Upper lobe of left lung (tissue), 6 donors: Measurements from ENCODE around the gene WT1. TPM values are rescaled to one million over a fixed set of nuclear protein-coding genes. Genes with fewer than 3 reads are reported as not detected.

ENCODE experiments used
- ATAC-seq, 2 donors: fragments of 200-7000 bp; cut with Tn5 transposase; one replicate each; pipeline ENCODE4 v1.9.1; 2022; ENCODE audit warnings: mild to moderate bottlenecking in 2 of 2, moderate library complexity in 2 of 2; ENCODE audit not compliant: low FRiP score in 2 of 2
- DNase-seq, 2 donors: peaks; one replicate each; pipeline ENCODE4 v3.0.0-alpha.2; 2019 to 2020
- H3K27ac ChIP-seq, 4 donors: fragments of 200-600 bp; sonication (generic); one replicate each; pipeline ENCODE4 v1.5.1; 2016 to 2019
- H3K27me3 ChIP-seq, 4 donors: fragments of 200-600 bp; sonication (generic); one replicate each; pipeline ENCODE4 v1.5.1; 2017 to 2019
- H3K36me3 ChIP-seq, 4 donors: fragments of 200-600 bp; sonication (generic); one replicate each; pipeline ENCODE4 v1.5.1; 2016 to 2019
- H3K4me1 ChIP-seq, 4 donors: fragments of 200-600 bp; sonication (generic); one replicate each; pipeline ENCODE4 v1.5.1; 2018 to 2019
- H3K4me3 ChIP-seq, 4 donors: fragments of 200-600 bp; sonication (generic); one replicate each; pipeline ENCODE4 v1.5.1; 2017 to 2019; ENCODE audit warnings: mild to moderate bottlenecking in 2 of 4, moderate library complexity in 1 of 4
- H3K9me3 ChIP-seq, 4 donors: fragments of 200-600 bp; sonication (generic); one replicate each; pipeline ENCODE4 v1.5.1; 2018 to 2019
- EP300 ChIP-seq, 4 donors: sonication (generic); formaldehyde crosslinking; IDR thresholded peaks; one replicate each; pipeline ENCODE4 v1.5.1; 2017; ENCODE audit warnings: antibody characterized with exemption in 4 of 4, control low read depth in 2 of 4
- POLR2A ChIP-seq, 4 donors: fragments of 450-650 bp; IDR thresholded peaks; one replicate each; pipeline ENCODE4 v1.5.1; 2016 to 2017; ENCODE audit warnings: antibody characterized with exemption in 4 of 4, mild to moderate bottlenecking in 2 of 4
- POLR2AphosphoS5 ChIP-seq, 2 donors: sonication (generic); formaldehyde crosslinking; IDR thresholded peaks; one replicate each; pipeline ENCODE4 v1.5.1; 2017; ENCODE audit warnings: antibody characterized with exemption in 2 of 2
- whole genome bisulfite sequencing, 2 donors: methylation state at CpG; one replicate each; pipeline ENCODE4 v1.1.5; 2017 to 2018; 5-methylcytosine and 5-hydroxymethylcytosine counted together
- total RNA-seq, 6 donors: library from RNA; depleted of rRNA in 4 of 6; stranded (reverse); fragments of >200 nt in 4 of 6; gene quantifications; one replicate each; pipeline versions ENCODE4 v1.1.0 to v1.2.1, GENCODE V29; 2016 to 2021
- TF ChIP-seq, protein P1 (sequence below), 6 experiments: fragments of 450-650 bp in 4 of 6; fragments of 200-600 bp in 2 of 6; sonication (generic) in 2 of 6; IDR thresholded peaks; one replicate each; pipeline ENCODE4 v1.5.1; 2016 to 2019; ENCODE audit warnings: antibody characterized with exemption in 6 of 6
- donor health status: DM: no; HTN: no; CAD: no; lungs with moderate emphysema.
- donor health status: DM: no; HTN: yes; CAD: no; lungs with severe emphysema.

WT1 gene
- total RNA-seq, 6 donors from 2014 or later: 0.77 to 1.1 TPM; not detected in 4

DNA sequence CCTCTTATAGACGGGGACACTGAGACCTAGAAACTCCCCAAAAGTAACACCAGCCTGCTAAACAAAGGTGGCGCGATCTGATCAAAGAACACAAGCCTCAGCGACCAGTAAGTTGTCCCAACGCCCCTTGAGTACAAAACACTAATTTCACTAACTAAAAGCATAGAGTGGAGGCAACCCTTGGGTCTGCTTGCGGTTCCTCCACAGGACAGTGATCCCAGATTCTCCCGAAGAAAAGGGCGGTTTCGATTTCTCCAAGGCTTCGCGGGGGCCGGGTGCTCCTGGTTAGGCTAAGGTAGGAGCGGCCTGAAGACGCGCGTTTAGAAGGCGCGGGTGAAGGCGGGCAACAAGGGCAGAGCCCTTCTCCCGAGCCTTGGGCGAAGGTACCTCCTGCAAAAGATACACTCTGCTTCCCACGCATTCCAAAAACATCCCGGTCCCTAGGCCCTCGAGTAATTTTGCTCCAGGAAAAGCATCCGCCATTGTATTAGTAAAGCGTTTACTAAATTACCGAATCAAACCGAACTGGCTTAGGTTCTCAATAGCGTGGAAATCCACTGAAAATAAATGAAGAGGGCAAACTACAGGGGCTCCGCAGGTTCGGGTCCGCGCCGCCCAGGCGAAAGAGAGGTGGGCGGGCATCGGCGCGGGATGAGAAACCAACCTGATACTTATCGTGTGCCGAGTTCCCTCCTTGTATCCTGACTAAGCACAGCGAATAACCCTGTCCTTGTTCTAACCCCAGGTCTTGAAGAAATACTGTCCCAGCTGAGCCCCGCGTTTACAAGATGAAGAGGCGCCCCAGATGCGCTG lies 2.0 kb downstream of the WT1 start:
- peak overlapping the region in 3 of 4 donors; percentile 17 to 39 (median 22) for H3K4me3 ChIP-seq
- DNase-seq: peak in 1 of 2 donors; percentile 61
- no peaks in the 10 kb centered on the region for H3K36me3 ChIP-seq
- no peak overlapping the region for H3K27ac ChIP-seq
- no peaks in the 10 kb centered on the region for H3K9me3 ChIP-seq
- TF ChIP-seq, protein P1, sequence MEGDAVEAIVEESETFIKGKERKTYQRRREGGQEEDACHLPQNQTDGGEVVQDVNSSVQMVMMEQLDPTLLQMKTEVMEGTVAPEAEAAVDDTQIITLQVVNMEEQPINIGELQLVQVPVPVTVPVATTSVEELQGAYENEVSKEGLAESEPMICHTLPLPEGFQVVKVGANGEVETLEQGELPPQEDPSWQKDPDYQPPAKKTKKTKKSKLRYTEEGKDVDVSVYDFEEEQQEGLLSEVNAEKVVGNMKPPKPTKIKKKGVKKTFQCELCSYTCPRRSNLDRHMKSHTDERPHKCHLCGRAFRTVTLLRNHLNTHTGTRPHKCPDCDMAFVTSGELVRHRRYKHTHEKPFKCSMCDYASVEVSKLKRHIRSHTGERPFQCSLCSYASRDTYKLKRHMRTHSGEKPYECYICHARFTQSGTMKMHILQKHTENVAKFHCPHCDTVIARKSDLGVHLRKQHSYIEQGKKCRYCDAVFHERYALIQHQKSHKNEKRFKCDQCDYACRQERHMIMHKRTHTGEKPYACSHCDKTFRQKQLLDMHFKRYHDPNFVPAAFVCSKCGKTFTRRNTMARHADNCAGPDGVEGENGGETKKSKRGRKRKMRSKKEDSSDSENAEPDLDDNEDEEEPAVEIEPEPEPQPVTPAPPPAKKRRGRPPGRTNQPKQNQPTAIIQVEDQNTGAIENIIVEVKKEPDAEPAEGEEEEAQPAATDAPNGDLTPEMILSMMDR (IDR thresholded peaks at IDR 0.05): no peak
- no peak for TF ChIP-seq EP300 (IDR thresholded peaks at IDR 0.05)
- TF ChIP-seq POLR2A (IDR thresholded peaks at IDR 0.05): no peak
- no peak for TF ChIP-seq POLR2AphosphoS5 (IDR thresholded peaks at IDR 0.05)
- peaks cover 0 to 74% (median 38%) of the 10 kb centered on the region in 4 donors for H3K27me3 ChIP-seq
- no peak for ATAC-seq
- H3K4me1 ChIP-seq: peaks cover 30 to 67% (median 31%) of the 10 kb centered on the region in 4 donors
- WGBS, 2 donors: 5 to 11% methylated on average over 30 to 42 of the region's 46 CpGs

DNA sequence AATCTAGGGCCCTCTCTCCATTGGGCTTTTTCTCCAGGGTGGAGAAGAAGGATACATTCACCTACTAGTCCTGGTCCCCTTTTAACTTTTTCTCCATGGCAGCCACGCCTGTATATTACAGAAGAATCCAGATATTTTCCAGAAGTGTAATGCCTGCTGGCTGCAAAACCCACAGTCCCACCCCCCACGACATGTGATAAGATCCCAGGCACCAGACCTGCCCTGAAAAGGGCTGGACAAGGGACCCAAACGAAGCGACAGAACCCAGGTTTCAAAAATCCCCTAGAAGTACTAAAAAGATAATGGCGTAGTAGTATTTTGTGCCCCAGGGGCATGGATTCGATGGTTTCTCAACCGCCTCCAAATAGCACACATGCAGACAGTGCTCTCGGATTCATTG lies 2.8 kb downstream of the WT1 start:
- H3K27ac ChIP-seq: no peak overlapping the region
- ATAC-seq (no peak), DNase-seq (no peak)
- H3K9me3 ChIP-seq: no peaks in the 10 kb centered on the region
- TF ChIP-seq, protein P1 (IDR thresholded peaks at IDR 0.05): no peak
- TF ChIP-seq POLR2A (IDR thresholded peaks at IDR 0.05): no peak
- TF ChIP-seq POLR2AphosphoS5 (IDR thresholded peaks at IDR 0.05): no peak
- no peak for TF ChIP-seq EP300 (IDR thresholded peaks at IDR 0.05)
- 27 to 29% methylated on average over 7 to 8 of the region's 8 CpGs for WGBS, 2 donors
- H3K4me1 ChIP-seq: peaks cover 30 to 68% (median 31%) of the 10 kb centered on the region in 4 donors
- H3K36me3 ChIP-seq: no peaks in the 10 kb centered on the region
- peak overlapping the region in 1 of 4 donors; percentile 39 for H3K4me3 ChIP-seq
- peaks cover 0 to 74% (median 36%) of the 10 kb centered on the region in 4 donors for H3K27me3 ChIP-seq

DNA sequence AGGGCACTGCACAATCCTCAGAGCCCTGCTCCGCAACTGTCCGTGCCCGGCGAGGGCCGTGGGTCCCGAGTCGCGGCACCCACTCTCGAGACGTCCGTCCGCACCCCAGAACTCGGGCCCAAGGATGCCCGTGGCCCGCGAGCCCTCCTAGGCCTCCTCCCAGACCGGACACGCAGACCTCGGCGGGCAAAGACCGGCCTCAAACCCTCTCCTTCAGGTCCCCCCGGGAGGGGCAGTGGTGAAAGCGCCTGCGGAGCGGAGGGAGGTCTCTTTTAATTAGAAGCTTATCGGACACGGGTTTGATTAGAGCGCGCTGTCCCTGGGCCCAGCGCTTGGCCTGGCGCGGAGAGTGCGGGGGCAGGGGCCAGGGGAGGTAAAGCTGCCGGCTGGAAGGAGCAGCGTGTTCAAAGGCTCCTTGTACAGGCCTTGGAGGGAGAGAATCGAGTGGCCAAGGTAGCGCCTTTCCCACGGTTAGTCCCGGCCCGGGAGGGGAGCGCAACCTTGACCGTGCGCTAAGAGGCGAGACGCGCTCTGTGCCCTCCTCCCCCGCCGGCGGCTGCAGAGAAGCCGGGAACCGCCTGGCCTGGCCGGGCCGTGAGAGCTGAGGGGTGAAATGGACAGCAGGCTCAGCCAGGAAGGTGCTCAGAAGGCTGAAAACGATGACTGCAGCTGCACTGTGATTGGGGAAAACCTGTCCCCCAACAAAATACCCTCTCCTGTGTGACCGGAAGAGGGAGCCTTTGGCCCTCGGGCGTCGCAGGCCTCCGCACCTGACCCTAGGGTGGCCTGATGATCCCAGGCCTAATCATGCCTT lies 4.6 kb downstream of the WT1 start:
- Histone ChIP-seq H3K4me3 (no peak overlapping the region), H3K9me3 (no peaks in the 10 kb centered on the region), H3K27ac (no peak overlapping the region), H3K36me3 (no peaks in the 10 kb centered on the region), H3K4me1 (peaks cover 25 to 66% (median 31%) of the 10 kb centered on the region in 4 donors), H3K27me3 (peaks cover 0 to 77% (median 35%) of the 10 kb centered on the region in 4 donors)
- 9 to 21% methylated on average over 35 to 53 of the region's 59 CpGs for WGBS, 2 donors
- TF ChIP-seq POLR2AphosphoS5 (IDR thresholded peaks at IDR 0.05) (no peak), POLR2A (IDR thresholded peaks at IDR 0.05) (no peak), EP300 (IDR thresholded peaks at IDR 0.05) (no peak)
- TF ChIP-seq, protein P1 (IDR thresholded peaks at IDR 0.05): no peak
- ATAC-seq: no peak
- DNase-seq: peak in 1 of 2 donors; percentile 74

DNA sequence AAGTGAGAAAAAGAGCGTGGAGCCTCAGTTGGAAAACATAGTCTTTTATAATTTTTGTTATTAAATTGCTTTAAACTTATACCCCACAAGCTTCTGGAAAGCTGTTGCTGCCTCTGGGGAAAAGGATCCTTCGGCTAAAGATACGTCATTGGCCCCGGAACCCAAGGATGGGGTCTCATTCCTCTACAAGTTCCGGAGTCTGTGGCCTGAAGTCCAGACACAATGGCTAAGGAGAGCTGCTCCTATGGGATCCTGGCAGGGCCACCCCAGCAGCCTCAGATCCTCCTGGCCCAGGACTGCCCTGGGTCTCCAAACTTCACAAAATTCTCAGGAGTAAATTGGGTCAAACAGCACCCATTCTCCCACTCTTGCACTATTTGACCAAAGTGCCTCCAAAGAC lies 5.9 kb downstream of the WT1 start:
- H3K27me3 ChIP-seq: peaks cover 0 to 64% (median 26%) of the 10 kb centered on the region in 4 donors
- TF ChIP-seq POLR2A (IDR thresholded peaks at IDR 0.05): no peak
- TF ChIP-seq, protein P1 (IDR thresholded peaks at IDR 0.05): no peak
- no peak for TF ChIP-seq EP300 (IDR thresholded peaks at IDR 0.05)
- no peaks in the 10 kb centered on the region for H3K9me3 ChIP-seq
- H3K4me3 ChIP-seq: no peak overlapping the region
- no peak for DNase-seq
- no peak for ATAC-seq
- WGBS, 2 donors: 29 to 37% methylated on average over 5 of the region's 5 CpGs
- no peak overlapping the region for H3K27ac ChIP-seq
- peaks cover 15 to 53% (median 19%) of the 10 kb centered on the region in 4 donors for H3K4me1 ChIP-seq
- H3K36me3 ChIP-seq: no peaks in the 10 kb centered on the region
